ENCODE measurements around the gene TEAD4. TPM values are rescaled to one million over a fixed set of nuclear protein-coding genes. Genes with fewer than 3 reads are reported as not detected.

TEAD4 gene
- 10 to 100 TPM; 58.6 to 96.7 (median 85.3) TPM for polyA plus RNA-seq (ENCODE audit: insufficient read length in 10 of 10)
- long read RNA-seq, donor 1, partial matches to known transcripts, result 13 of 18 reads
- long read RNA-seq, donor 1, other reads (novel, unspliced or antisense), result 0 of 18 reads
- long read RNA-seq, donor 2, partial matches to known transcripts, result 16 of 22 reads
- long read RNA-seq, donor 2, other reads (novel, unspliced or antisense), result 0 of 22 reads
- long read RNA-seq, donor 3, result 0 reads
- long read RNA-seq, donor 4, partial matches to known transcripts, result 10 of 16 reads
- long read RNA-seq, donor 4, other reads (novel, unspliced or antisense), result 0 of 16 reads
- long read RNA-seq, donor 5, transcript TEAD4-202 (13 exons, 1,690 nt), result major isoform, 5 of 13 reads
- long read RNA-seq, donor 5, partial matches to known transcripts, result 5 of 13 reads
- long read RNA-seq, donor 5, other reads (novel, unspliced or antisense), result 0 of 13 reads
- long read RNA-seq, donor 6, transcript TEAD4-202 (13 exons, 1,690 nt), result major isoform, 9 of 28 reads
- long read RNA-seq, donor 6, partial matches to known transcripts, result 17 of 28 reads
- long read RNA-seq, donor 6, other reads (novel, unspliced or antisense), result 0 of 28 reads
- long read RNA-seq, donor 7, partial matches to known transcripts, result 6 of 10 reads
- long read RNA-seq, donor 7, other reads (novel, unspliced or antisense), result 0 of 10 reads
- long read RNA-seq, donor 8, partial matches to known transcripts, result 0 of 5 reads
- long read RNA-seq, donor 8, other reads (novel, unspliced or antisense), result 0 of 5 reads
- long read RNA-seq, donor 9, partial matches to known transcripts, result 0 of 1 reads
- long read RNA-seq, donor 9, other reads (novel, unspliced or antisense), result 0 of 1 reads

DNA sequence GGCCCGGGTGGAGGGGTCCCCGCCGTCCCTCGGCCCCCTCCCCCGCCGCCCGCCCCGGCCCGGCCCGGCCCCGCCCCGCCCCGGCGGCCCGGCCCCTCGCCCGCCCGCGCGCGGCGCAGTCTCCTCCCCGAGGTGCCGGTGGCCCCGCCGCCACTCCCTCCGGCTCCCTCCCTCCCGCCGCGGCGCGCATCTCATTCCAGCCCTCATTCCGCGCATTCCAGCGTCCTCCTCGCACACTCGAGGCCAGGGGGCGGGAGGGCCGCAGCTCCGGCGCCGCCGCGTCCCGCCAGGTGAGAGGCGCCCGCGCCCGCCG is at the start of gene TEAD4:
TSS of gene TEAD4 (plus strand) at position 206 of the 313 bp plus-strand sequence.
- DNase-seq, result peak; percentile 67 to 83 (median 72)

DNA sequence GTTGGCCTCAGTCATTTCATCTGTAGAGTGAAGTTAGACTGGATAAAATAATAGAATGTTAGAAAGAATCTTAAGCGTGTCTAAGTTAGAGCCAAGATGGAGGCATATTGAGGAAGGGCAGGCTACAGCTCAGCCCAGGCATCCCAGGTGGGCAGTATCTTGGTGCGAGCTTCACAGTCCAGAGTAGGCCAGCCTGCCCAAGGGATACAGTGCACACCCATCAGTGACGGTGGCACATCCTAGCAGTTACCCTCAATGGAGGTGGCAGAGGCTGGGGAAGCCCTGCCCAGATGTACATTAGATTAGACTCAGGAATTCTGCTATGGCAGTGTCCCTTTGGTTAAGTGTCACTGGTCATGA is 47.0 kb upstream of the TEAD4 start:
- DNase-seq, result no peak

DNA sequence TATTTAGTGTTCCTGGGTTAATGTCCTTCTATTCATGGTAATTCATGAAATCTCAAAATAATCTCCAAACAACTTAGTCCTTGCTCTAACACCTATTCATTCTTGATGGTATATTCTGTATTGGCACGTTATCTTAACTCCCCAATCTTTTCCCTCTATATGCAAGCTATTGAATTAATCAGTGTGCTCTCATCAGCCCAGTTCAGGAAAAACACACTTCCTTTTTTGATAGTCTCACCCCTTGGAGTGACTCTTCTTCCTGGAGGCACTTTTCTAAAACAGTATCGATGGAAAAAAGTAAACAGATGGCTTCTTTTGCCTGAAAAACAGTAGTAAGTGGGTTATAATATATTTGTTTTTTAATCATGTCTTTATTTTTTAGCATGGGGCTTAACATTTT is 39.9 kb upstream of the TEAD4 start:
- no peak for DNase-seq

DNA sequence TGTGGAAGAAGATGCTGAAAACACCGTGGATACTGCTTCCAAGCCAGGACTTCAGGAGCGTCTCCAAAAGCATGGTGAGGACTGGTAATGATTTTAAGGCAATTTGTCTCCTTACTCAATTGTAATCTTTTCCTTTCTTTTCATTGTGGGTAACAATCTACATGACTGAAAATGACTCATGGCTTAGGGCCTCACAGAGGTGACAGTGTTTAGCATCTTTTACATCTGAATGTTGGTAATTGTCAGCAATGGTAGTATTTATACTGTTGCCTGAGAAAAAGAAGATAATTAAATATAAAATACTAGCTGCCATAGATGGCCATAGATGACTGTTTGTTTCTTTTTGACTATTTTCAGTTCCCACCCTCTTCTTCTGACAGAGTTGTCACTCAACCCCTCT is 36.9 kb upstream of the TEAD4 start:
- no peak for DNase-seq

DNA sequence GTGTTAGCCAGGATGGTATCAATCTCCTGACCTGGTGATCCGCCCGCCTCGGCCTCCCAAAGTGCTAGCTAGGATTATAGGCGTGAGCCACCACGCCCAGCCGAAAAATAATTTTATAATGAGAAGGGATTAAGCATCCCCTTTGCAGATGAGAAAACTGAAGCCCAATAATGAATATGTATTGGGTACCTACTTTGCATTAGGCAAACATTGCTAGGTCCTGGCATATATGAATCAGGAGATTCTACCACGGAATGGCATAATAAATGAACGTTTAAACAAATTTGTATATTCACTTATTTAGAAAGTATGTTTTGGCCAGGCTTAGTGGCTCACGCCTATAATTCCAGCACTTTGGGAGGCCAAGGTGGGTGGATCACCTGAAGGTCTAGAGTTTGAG is 36.1 kb upstream of the TEAD4 start:
- DNase-seq, result no peak

DNA sequence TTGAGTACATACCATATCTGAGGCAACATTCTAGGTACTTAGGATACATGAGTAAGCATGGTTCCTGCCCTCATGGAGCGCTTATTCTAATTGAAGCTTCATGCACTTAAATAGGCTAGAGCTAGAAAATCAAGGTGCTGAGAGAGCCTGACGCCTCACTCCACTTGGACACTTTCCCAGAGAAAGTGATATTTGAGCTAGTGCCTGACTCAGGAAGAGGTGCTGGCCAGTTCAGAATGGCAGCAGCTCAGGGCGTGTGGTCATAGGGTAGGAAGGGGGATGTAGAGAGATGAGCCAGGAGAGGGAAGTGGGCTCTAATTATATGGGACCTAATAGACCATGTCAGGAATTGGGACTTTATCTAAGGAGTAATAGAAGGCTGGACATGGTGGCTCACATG is 35.2 kb upstream of the TEAD4 start:
- DNase-seq, result no peak

DNA sequence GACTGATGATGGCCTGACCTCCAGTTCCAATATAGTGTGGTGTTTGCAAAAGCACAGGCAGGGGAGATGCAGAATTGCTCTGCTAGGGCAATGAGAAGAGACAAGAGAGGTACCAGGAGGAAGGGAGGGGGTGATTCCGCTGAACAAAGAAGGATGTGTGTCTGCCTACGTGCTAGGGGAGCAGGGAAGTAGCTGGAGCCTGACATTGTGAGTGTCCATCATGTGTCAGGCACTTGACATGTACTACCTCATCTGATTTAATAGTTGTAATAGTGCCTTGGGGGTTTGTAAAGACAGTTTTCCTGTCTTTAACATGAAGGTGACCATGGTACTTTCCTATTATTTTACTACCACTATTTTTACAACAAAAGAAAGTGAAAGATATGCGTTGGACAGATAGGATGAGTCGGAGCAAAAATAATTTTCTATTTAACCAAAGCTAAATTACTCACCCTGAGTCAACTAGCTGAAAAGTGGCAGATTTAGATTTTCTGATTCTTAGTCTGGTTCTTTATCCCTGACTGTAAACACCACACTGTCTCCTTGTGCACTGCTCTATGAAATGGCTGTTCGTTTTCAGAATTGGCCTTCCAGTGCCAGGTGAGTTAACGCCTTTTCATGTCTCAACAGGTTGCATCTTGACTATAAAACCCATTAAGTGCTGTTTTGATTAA is 33.7 kb upstream of the TEAD4 start:
- DNase-seq, result no peak

DNA sequence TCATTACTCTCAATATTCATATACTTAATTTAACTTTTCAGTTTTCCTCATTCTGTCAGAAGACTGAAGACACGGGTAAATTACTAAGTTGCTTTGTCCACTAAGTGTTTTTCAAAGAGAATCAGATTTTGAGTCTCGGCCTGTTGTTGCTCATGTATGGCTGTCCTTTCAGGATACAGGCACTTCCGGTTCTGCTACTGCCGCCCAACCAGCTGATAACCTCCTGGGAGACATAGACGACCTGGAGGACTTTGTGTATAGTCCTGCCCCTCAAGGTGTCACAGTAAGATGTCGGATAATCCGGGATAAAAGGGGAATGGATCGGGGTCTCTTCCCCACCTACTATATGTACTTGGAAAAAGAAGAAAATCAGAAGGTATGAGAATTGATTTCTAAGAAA is 28.3 kb upstream of the TEAD4 start:
- DNase-seq, result no peak

DNA sequence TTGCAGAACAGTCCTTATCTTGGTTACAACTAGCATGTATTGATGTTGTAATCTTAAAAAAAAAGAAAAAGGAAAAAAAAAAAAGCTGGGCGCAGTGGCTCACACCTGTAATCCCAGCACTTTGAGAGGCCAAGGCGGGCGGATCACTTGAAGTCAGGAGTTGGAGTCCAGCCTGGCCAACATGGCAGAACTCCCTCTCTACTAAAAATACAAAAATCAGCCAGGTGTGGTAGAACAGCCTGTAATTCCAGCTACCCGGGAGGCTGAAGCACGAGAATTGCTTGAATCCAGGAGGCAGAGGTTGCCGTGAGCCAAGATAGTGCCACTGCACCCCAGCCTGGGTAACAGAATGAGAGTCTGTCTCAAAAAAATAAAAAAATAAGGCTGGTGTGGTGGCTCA is 25.6 kb upstream of the TEAD4 start:
- no peak for DNase-seq

DNA sequence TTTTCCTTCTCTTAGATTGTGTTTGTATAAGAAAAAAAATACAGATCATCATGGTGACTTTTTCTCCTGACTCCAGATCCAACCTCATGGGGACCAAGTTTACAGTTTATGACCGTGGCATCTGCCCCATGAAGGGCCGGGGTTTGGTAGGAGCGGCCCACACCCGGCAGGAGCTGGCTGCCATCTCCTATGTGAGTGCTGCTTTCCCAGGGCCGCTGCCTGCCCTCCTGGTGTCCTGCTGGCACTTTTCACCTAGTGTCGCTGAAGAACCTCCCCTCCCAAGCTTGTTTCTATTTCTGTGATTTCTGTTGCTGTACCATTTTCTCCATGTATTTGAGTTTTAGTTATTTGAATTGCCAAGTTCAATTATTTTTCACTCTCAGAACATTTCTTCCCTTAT is 24.8 kb upstream of the TEAD4 start:
- DNase-seq, result no peak

DNA sequence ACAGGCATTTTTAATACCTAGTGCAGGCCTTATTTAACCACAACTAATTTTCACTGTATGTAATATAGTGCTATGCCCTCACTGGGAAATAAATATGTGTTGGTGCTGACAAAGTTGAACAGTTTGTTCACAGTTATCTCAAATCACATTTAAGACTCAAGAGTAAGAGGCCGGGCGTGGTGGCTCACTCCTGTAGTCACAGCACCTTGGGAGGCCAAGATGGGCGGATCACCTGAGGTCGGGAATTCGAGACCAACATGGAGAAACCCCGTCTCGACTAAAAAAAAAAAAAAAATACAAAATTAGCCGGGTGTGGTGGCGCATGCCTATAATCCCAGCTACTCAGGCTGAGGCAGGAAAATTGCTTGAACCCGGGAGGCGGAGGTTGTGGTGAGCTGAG is 22.9 kb upstream of the TEAD4 start:
- no peak for DNase-seq

DNA sequence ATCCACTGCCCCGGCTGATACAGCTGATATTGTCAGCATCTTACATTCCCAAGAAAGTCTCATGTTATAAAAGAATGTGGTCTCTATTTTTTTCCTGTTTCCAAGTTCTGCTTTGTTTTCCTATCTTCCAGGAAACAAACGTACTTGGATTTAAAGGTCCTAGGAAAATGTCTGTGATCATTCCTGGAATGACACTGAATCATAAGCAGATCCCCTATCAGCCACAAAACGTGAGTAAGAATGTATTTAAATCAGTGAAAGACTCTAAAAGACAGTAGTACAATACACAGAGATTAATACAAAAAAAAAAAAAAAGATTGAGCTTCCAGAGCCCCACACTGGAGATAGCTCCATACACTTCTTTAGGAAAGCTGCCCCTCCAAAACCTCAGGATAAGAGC is 21.7 kb upstream of the TEAD4 start:
- DNase-seq, result no peak

DNA sequence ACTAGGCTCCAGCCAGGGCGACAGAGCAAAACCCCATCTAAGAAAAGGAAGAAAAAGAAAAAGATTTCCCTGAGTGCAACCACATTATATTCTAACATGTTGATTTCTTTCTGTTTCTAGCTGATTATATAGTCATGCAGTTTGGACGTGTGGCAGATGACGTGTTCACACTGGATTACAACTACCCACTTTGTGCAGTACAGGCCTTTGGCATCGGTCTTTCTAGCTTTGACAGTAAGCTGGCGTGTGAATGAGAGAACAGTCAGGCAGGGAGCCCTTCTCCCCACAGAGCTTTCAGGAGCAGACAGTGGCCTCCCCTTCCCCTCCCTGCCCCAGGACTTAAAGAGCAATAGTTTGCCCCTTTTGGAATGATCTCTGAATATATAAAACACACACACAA is 20.0 kb upstream of the TEAD4 start:
- DNase-seq, result no peak

DNA sequence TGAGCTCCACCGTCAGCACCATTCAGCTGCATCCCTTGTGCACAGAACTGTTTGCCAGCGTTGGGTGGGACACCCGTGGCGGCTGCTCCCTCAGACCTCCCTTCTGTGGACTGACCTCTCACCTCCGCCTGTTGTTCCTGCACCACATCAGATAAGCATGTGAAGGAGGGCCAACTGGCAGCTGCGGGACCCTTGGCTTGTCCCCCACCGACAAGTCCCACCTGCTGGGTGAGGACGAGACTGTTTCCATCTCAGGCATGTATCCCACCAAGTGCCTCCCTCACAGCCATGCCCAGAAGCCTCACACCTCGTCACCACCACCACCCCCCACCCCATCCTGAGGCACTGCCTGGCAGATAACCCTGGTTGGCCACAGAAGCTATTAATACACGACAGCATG is 18.6 kb upstream of the TEAD4 start:
- peak in 1 of 3 donors; percentile 23 for DNase-seq

DNA sequence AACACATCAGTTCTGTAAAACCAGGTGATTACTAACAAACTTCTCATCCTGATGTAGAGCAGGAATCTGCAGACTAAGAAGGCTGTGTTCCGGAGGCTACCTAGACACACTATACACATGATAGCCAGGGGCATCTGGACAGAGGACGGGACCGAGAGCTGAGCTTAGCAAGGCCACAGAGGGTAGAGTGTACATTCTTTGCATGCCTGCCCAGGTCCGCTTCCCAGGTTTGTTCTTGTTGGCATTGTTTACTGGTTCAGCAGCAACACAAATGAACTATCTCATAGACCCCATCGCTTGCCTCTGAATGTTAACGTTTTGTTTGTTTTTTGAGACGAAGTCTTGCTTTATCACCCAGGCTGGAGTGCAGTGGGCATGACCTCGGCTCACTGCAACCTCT is 17.7 kb upstream of the TEAD4 start:
- no peak for DNase-seq

DNA sequence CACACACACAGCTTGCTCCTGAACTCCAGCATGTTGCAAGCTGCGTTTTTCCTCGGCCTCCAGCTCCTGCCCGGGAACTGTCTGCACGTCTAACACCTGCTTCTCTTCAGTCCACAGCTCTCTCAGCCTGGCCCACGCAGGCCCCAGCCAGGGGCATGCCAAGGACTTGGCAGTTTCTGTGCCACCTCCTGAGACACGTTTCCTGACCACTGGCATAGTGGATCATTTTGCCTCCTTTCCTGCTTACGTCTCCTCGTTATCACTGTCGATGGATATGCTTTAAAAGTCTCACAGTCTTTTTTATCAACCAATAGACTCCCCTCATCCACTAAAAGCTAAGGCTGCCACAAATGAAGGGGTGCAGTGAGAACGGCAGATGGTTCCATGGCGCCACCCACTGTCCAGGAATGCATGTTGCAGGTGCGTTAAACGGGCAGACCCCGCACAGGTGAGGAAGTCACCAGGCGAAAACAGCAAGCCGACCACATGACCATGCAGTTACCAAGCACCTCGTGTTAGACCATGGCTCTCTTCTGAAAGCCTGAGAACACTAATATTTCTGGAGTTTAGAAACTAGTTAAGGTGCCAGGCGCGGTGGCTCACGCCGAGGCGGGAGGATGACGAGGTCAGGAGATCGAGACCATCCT is 14.7 kb upstream of the TEAD4 start:
- DNase-seq, result peak in 1 of 3 donors; percentile 30

DNA sequence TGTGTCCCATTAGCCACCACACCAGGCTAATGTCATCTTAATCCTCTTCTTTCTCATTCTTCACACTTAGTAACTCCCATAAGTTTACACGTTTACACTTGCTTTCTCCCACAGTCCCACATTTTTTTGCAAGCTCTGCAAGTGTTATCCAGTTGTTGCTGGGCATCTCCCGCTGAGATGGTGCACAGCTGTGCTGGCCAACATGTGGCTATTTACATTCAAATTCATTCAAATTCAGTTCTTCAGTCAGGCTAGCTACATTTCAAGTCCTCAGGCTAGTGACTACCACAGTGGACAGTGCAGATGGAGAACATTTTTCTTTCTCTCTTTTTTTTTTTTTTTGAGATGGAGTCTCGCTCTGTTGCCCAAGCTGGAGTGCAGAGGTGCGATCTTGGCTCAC is 9.8 kb upstream of the TEAD4 start:
- no peak for DNase-seq

DNA sequence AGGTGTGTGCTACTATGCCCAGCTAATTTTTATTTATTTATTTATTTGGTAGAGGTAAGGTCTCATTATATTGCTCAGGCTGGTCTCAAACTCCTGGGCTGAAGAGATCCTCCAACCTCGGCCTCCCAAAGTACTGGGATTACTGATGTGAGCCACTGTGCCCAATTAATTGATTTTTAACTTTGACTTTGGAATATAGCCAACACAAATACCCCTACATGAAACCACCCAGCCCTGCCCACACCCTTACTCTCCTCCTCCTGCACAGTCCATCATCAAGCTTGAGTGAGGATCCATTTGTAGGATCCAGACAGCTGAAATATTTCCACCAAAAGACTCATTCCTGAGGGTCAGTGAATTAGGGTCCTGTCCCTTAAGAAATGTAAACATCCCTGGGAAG is 3.3 kb upstream of the TEAD4 start:
- DNase-seq, result no peak

DNA sequence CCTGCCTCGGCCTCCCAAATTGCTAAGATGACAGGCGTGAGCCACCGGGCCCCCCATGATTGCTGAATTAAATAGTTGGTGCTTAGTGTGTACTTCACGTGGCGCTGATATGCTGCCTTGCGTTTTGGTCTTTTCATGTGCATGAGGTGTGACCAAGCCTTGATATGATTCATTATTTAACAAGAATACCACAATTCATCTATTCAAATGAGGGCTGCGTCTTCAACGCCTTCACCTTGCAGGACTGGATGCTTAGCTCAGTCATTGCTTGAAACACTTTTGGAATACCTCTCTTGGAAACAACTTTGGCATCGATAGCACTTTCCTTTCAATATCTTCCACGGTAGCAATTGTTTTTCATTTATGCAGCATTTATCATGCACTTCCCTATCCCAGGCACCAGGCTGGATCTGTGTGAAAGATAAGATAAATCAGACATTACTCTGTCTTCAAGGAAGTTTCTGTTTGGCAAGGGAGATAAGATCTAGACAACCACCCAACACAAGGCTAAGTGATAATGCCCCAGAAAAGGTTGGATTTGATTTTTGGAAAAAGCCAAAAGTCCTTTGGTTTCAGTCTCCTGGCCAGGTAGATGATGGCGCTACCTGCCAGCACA is 1.3 kb upstream of the TEAD4 start:
- no peak for DNase-seq

DNA sequence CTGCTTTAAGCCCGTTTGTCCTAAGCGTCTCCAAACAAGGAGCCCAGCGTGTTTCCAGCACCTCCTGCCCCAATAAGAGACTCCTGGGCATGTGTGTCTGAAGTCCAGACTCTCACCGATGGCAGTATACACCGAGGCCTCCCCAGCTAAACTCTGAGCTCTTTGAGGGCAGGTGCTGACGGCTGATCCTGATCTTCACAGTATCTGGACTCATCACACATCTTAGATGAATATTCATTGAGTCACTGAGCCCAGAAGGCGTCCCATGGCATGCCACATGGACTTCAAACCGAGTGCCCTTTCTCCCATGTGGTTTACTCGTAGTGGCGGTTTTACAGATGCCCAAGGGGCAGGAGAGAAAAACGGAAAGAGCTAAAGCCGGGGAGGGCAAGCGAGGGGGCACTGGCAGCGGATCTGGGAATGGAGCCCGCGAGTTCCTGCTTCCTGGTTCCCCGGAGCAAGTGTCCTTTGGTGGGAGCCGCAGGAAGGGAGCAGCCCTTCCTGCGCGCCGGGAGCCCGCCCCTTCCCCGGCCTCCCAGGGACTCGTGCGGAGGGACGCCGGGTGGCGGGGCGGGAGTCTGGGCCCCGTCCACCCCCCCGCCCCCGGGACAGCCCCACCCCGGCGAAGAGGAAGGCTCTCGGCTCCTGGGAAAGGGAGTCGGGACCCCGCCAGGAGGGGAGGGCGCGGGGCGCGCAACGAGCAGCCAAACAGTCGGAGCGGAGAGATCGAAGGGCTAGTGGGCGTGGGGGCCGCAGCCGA is 585 bp upstream of the TEAD4 start:
- peak in 2 of 3 donors; percentile 45 to 65 for DNase-seq

Data from muscle of back (tissue), 13 donors.